Measurements from ENCODE around the gene LAMA1.

The LAMA1 gene

GRCh38 chr18:6994056-6994770 lies 123.4 kb downstream of the LAMA1 start:
- DNase-seq (ENCODE audit: low spot score), result no peak

- no peak for DNase-seq (ENCODE audit: low spot score)
Observed at GRCh38 chr18:6992761-6993160, 124.8 kb downstream of the LAMA1 start.

GRCh38 chr18:6983366-6983765 lies 134.2 kb downstream of the LAMA1 start:
- no peak for DNase-seq (ENCODE audit: low spot score)

- DNase-seq (ENCODE audit: low spot score), result no peak
Observed at GRCh38 chr18:6982398-6982797, 135.2 kb downstream of the LAMA1 start.

- DNase-seq (ENCODE audit: low spot score), result no peak
Observed at GRCh38 chr18:6980363-6980762, 137.2 kb downstream of the LAMA1 start.

GRCh38 chr18:6979954-6980353 lies 137.6 kb downstream of the LAMA1 start:
- no peak for DNase-seq (ENCODE audit: low spot score)

- no peak for DNase-seq (ENCODE audit: low spot score)
Observed at GRCh38 chr18:6976935-6977334, 140.7 kb downstream of the LAMA1 start.

GRCh38 chr18:6975084-6975483 lies 142.5 kb downstream of the LAMA1 start:
- no peak for DNase-seq (ENCODE audit: low spot score)

- no peak for DNase-seq (ENCODE audit: low spot score)
Observed at GRCh38 chr18:6971823-6972478, 145.6 kb downstream of the LAMA1 start.

- DNase-seq (ENCODE audit: low spot score), result no peak
Observed at GRCh38 chr18:6963452-6964097, 154.0 kb downstream of the LAMA1 start.

- no peak for DNase-seq (ENCODE audit: low spot score)
Observed at GRCh38 chr18:6962571-6963451, 154.8 kb downstream of the LAMA1 start.

- no peak for DNase-seq (ENCODE audit: low spot score)
Observed at GRCh38 chr18:6961331-6961730, 156.3 kb downstream of the LAMA1 start.

- no peak for DNase-seq (ENCODE audit: low spot score)
Observed at GRCh38 chr18:6960656-6961055, 156.9 kb downstream of the LAMA1 start.

- no peak for DNase-seq (ENCODE audit: low spot score)
Observed at GRCh38 chr18:6960124-6960523, 157.5 kb downstream of the LAMA1 start.

GRCh38 chr18:6959110-6959509 lies 158.5 kb downstream of the LAMA1 start:
- DNase-seq (ENCODE audit: low spot score), result no peak

GRCh38 chr18:6956999-6957398 lies 160.6 kb downstream of the LAMA1 start:
- DNase-seq (ENCODE audit: low spot score), result no peak

GRCh38 chr18:6956495-6956894 lies 161.1 kb downstream of the LAMA1 start:
- DNase-seq (ENCODE audit: low spot score), result no peak

GRCh38 chr18:6955304-6955703 lies 162.3 kb downstream of the LAMA1 start:
- DNase-seq (ENCODE audit: low spot score), result no peak

GRCh38 chr18:6954501-6954900 lies 163.1 kb downstream of the LAMA1 start:
- no peak for DNase-seq (ENCODE audit: low spot score)

GRCh38 chr18:6951336-6952090 lies 166.1 kb downstream of the LAMA1 start:
- no peak for DNase-seq (ENCODE audit: low spot score)

- no peak for DNase-seq (ENCODE audit: low spot score)
Observed at GRCh38 chr18:6950641-6951040, 167.0 kb downstream of the LAMA1 start.
